Loucy (cell line): ENCODE data around the gene RBBP8.

Experiments
- EZH2phosphoT487 ChIP-seq: fragments of 200-600 bp; IDR thresholded peaks from 2 replicates; pipeline ENCODE4 v1.6.1; 2018; ENCODE audit warnings: antibody characterized with exemption, mild to moderate bottlenecking, moderate library complexity, borderline replicate concordance
- TF ChIP-seq, protein P1 (sequence below): fragments of 200-600 bp; sonication (generic); conservative IDR thresholded peaks from 2 replicates; pipeline ENCODE4 v1.5.1; 2014; ENCODE audit warnings: mild to moderate bottlenecking, antibody characterized with exemption, low read length

DNA sequence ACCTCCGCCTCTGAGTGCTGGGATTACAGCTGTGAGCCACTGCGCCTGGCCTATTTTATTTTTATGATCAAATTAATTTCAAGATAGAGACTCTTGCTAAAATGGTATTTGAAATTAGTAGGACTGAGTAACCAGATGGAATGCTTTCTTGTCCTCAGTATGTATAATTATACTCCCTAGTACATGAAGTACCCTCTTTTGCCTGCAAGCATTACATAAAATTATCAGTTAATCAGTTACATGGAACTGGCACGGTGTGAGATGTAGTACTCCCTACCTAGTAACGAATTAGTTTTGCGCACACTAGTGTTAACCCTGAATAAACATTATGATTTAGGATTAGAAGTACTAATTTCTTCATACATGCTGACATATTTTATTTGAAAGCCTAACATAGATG lies 41.6 kb downstream of the RBBP8 start:
- TF ChIP-seq, protein P1, sequence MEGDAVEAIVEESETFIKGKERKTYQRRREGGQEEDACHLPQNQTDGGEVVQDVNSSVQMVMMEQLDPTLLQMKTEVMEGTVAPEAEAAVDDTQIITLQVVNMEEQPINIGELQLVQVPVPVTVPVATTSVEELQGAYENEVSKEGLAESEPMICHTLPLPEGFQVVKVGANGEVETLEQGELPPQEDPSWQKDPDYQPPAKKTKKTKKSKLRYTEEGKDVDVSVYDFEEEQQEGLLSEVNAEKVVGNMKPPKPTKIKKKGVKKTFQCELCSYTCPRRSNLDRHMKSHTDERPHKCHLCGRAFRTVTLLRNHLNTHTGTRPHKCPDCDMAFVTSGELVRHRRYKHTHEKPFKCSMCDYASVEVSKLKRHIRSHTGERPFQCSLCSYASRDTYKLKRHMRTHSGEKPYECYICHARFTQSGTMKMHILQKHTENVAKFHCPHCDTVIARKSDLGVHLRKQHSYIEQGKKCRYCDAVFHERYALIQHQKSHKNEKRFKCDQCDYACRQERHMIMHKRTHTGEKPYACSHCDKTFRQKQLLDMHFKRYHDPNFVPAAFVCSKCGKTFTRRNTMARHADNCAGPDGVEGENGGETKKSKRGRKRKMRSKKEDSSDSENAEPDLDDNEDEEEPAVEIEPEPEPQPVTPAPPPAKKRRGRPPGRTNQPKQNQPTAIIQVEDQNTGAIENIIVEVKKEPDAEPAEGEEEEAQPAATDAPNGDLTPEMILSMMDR = no peak
- no peak for TF ChIP-seq EZH2phosphoT487
